GM21717 (cell line): Measurements from ENCODE around the gene WNK2.
"Not testable (repeated sequence)": the region's sequence is repeated elsewhere in the genome, so short reads cannot be mapped to it uniquely, and the experiment has no call there.

Source experiments
- ATAC-seq: cut with Tn5 transposase; IDR thresholded peaks from one replicate; pipeline ENCODE4 v1.9.1; 2021; ENCODE audit warnings: mild to moderate bottlenecking, moderate library complexity; ENCODE audit not compliant: unreplicated experiment

WNK2 gene

GRCh38 chr9:93355827-93356226 lies 171.9 kb downstream of the WNK2 start:
- ATAC-seq: no peak

GRCh38 chr9:93357649-93358048 lies 173.7 kb downstream of the WNK2 start:
- ATAC-seq: no peak

- not testable (repeated sequence) for ATAC-seq
These were observed 176.0 kb downstream of the WNK2 start for GRCh38 chr9:93359907-93360306.

- no peak for ATAC-seq
These were observed 178.1 kb downstream of the WNK2 start for GRCh38 chr9:93361995-93362394.

GRCh38 chr9:93364734-93365426 lies 180.9 kb downstream of the WNK2 start:
- no peak for ATAC-seq

- ATAC-seq: no peak
These were observed 181.6 kb downstream of the WNK2 start for GRCh38 chr9:93365427-93366118.

- no peak for ATAC-seq
These were observed 182.1 kb downstream of the WNK2 start for GRCh38 chr9:93366119-93366447.

GRCh38 chr9:93366486-93366885 lies 182.5 kb downstream of the WNK2 start:
- ATAC-seq: not testable (repeated sequence)

- ATAC-seq: no peak
These were observed 184.5 kb downstream of the WNK2 start for GRCh38 chr9:93368437-93368836.

GRCh38 chr9:93369686-93370085 lies 185.7 kb downstream of the WNK2 start:
- ATAC-seq: no peak
